Raji (cell line): Measurements from ENCODE around the gene SLC17A8.

ENCODE experiments used
- POLR2A ChIP-seq: IDR thresholded peaks from 2 replicates; pipeline ENCODE4 v1.6.1; 2011; ENCODE audit warnings: low read depth, low read length, control low read depth; ENCODE audit not compliant: insufficient read depth

The SLC17A8 gene

GRCh38 chr12:100356644-100357223 is at the start of gene SLC17A8:
SLC17A8 (plus strand) TSS chr12:100357074; CDS start chr12:100357392, 318 bp downstream.
- TF ChIP-seq POLR2A = no peak

GRCh38 chr12:100311317-100311716 is 45.6 kb upstream of the SLC17A8 start:
- TF ChIP-seq POLR2A = no peak

GRCh38 chr12:100317371-100317770 is 39.5 kb upstream of the SLC17A8 start:
- TF ChIP-seq POLR2A = no peak

GRCh38 chr12:100324498-100324897 is 32.4 kb upstream of the SLC17A8 start:
- no peak for TF ChIP-seq POLR2A

GRCh38 chr12:100326208-100326607 is 30.7 kb upstream of the SLC17A8 start:
- TF ChIP-seq POLR2A = no peak

GRCh38 chr12:100329800-100330199 is 27.1 kb upstream of the SLC17A8 start:
- no peak for TF ChIP-seq POLR2A

GRCh38 chr12:100331871-100332270 is 25.0 kb upstream of the SLC17A8 start:
- TF ChIP-seq POLR2A = no peak

GRCh38 chr12:100332852-100333251 is 24.0 kb upstream of the SLC17A8 start:
- no peak for TF ChIP-seq POLR2A

- TF ChIP-seq POLR2A = no peak
Measured at GRCh38 chr12:100337299-100337698, 19.6 kb upstream of the SLC17A8 start.

GRCh38 chr12:100337727-100338126 is 19.1 kb upstream of the SLC17A8 start:
- TF ChIP-seq POLR2A = no peak

GRCh38 chr12:100339071-100339470 is 17.8 kb upstream of the SLC17A8 start:
- no peak for TF ChIP-seq POLR2A

- TF ChIP-seq POLR2A = no peak
Measured at GRCh38 chr12:100345020-100345767, 11.7 kb upstream of the SLC17A8 start.

- TF ChIP-seq POLR2A = no peak
Measured at GRCh38 chr12:100346660-100347059, 10.2 kb upstream of the SLC17A8 start.

- TF ChIP-seq POLR2A = no peak
Measured at GRCh38 chr12:100348657-100349454, 8.0 kb upstream of the SLC17A8 start.

GRCh38 chr12:100359248-100359647 is 2.4 kb downstream of the SLC17A8 start:
- no peak for TF ChIP-seq POLR2A

- TF ChIP-seq POLR2A = no peak
Measured at GRCh38 chr12:100359822-100360221, 2.9 kb downstream of the SLC17A8 start.
